Ovary (tissue), 3 donors: Measurements from ENCODE around the gene PRICKLE2.

Experiments
- EP300 ChIP-seq: sonication (generic); formaldehyde crosslinking; IDR thresholded peaks from one replicate; pipeline ENCODE4 v1.6.1; 2017; ENCODE audit warnings: antibody characterized with exemption
- POLR2A ChIP-seq: fragments of 450-650 bp; IDR thresholded peaks from one replicate; pipeline ENCODE4 v1.6.1; 2017; ENCODE audit warnings: antibody characterized with exemption, mild to moderate bottlenecking, moderate library complexity
- TF ChIP-seq, protein P1 (sequence below), 3 donors: fragments of 450-650 bp in 2 of 3; fragments of 200-600 bp in 1 of 3; IDR thresholded peaks; one replicate each; pipeline versions ENCODE4 v1.5.1 to v1.8.0; 2016 to 2022; ENCODE audit warnings: antibody characterized with exemption in 3 of 3, mild to moderate bottlenecking in 1 of 3
- donor health status: DM: no; HTN: no; CAD: no.

GRCh38 chr3:64270142-64270865, 45.0 kb upstream of the PRICKLE2 start:
- TF ChIP-seq, protein P1, sequence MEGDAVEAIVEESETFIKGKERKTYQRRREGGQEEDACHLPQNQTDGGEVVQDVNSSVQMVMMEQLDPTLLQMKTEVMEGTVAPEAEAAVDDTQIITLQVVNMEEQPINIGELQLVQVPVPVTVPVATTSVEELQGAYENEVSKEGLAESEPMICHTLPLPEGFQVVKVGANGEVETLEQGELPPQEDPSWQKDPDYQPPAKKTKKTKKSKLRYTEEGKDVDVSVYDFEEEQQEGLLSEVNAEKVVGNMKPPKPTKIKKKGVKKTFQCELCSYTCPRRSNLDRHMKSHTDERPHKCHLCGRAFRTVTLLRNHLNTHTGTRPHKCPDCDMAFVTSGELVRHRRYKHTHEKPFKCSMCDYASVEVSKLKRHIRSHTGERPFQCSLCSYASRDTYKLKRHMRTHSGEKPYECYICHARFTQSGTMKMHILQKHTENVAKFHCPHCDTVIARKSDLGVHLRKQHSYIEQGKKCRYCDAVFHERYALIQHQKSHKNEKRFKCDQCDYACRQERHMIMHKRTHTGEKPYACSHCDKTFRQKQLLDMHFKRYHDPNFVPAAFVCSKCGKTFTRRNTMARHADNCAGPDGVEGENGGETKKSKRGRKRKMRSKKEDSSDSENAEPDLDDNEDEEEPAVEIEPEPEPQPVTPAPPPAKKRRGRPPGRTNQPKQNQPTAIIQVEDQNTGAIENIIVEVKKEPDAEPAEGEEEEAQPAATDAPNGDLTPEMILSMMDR (IDR thresholded peaks at IDR 0.05), result no peak
- TF ChIP-seq POLR2A, result no peak
- TF ChIP-seq EP300, result no peak
